Measurements from ENCODE around the gene TMEM179.

DNA sequence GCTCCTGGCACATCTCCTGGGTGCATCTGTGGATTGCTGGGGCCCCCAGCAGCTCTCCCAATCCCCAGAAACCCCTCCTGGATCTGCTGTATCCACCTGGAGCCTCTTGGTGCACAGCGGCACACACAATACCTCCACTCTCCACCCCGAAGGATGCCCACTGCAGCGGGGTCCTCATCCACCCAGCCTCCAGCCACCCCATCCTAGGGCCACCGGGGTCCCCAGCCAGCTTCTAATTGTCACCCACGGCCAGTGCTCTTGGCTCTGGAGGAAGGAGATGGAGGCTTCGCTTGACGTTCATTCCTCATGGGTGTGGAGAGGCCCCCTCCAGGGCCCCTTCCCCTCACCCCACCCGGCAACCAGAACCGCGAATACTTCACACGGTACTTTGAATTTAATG is 31.6 kb upstream of the TMEM179 start:
- no peak for TF ChIP-seq EZH2 (IDR thresholded peaks at IDR 0.05; ENCODE audit: borderline replicate concordance, low read depth, low read length, severe bottlenecking)
- TF ChIP-seq, protein P1, sequence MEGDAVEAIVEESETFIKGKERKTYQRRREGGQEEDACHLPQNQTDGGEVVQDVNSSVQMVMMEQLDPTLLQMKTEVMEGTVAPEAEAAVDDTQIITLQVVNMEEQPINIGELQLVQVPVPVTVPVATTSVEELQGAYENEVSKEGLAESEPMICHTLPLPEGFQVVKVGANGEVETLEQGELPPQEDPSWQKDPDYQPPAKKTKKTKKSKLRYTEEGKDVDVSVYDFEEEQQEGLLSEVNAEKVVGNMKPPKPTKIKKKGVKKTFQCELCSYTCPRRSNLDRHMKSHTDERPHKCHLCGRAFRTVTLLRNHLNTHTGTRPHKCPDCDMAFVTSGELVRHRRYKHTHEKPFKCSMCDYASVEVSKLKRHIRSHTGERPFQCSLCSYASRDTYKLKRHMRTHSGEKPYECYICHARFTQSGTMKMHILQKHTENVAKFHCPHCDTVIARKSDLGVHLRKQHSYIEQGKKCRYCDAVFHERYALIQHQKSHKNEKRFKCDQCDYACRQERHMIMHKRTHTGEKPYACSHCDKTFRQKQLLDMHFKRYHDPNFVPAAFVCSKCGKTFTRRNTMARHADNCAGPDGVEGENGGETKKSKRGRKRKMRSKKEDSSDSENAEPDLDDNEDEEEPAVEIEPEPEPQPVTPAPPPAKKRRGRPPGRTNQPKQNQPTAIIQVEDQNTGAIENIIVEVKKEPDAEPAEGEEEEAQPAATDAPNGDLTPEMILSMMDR (IDR thresholded peaks at IDR 0.05; ENCODE audit: borderline replicate concordance, extremely low read depth, low read length, poor library complexity, severe bottlenecking) = no peak

Data from DND-41 (cell line).